K562 (cell line): ENCODE measurements around the gene INPP1. TPM values are rescaled to one million over a fixed set of nuclear protein-coding genes. Genes with fewer than 3 reads are reported as not detected.

Experiments used
- ARID1B ChIP-seq: fragments of 450-650 bp; IDR thresholded peaks from 2 replicates; pipeline ENCODE4 v1.6.1; 2016; ENCODE audit warnings: antibody characterized with exemption, mild to moderate bottlenecking, inconsistent platforms
- ATF7 ChIP-seq: fragments of 450-650 bp; IDR thresholded peaks from 2 replicates; pipeline ENCODE4 v1.7.1; 2014; ENCODE audit warnings: mild to moderate bottlenecking, moderate library complexity
- CEBPG ChIP-seq, 3 experiments: fragments of 200-800 bp in 1 of 3; sonication (Bioruptor generic) in 1 of 3; sonication (generic) in 1 of 3; formaldehyde crosslinking in 1 of 3; IDR thresholded peaks in 2 of 3; conservative IDR thresholded peaks in 1 of 3; 2 replicates each; pipeline versions ENCODE4 v1.6.1 to v1.8.0; 2016 to 2022; ENCODE audit warnings: missing compliant biosample characterization in 2 of 3, missing genetic modification characterization in 2 of 3, mild to moderate bottlenecking in 1 of 3, missing genetic modification reagents in 1 of 3
- CHD1 ChIP-seq: fragments of 200-600 bp; sonication (generic); IDR thresholded peaks from one replicate; pipeline ENCODE4 v1.6.1; 2012; ENCODE audit warnings: mild to moderate bottlenecking, moderate library complexity, low read length, inconsistent platforms
- EP400 ChIP-seq: fragments of 450-650 bp; IDR thresholded peaks from 2 replicates; pipeline ENCODE4 v1.6.1; 2017; ENCODE audit warnings: antibody characterized with exemption, mild to moderate bottlenecking, moderate library complexity
- ETV6 ChIP-seq, 3 experiments: fragments of 150-350 bp in 1 of 3; sonication (generic) in 1 of 3; formaldehyde crosslinking in 1 of 3; IDR thresholded peaks; 2 replicates each; pipeline versions ENCODE4 v1.6.1 to v1.8.0; 2014 to 2022; ENCODE audit warnings: borderline replicate concordance in 2 of 3, low read depth in 2 of 3, antibody characterized with exemption in 1 of 3, low read length in 1 of 3, mild to moderate bottlenecking in 1 of 3, missing genetic modification reagents in 1 of 3
- IRF2 ChIP-seq: sonication (generic); formaldehyde crosslinking; IDR thresholded peaks from 2 replicates; pipeline ENCODE4 v1.8.1; 2022; ENCODE audit warnings: mild to moderate bottlenecking, missing genetic modification reagents
- NR3C1 ChIP-seq: sonication (generic); formaldehyde crosslinking; IDR thresholded peaks from 2 replicates; pipeline ENCODE4 v1.8.1; 2022; ENCODE audit warnings: missing genetic modification reagents
- RBM34 ChIP-seq: fragments of 200-400 bp; formaldehyde crosslinking; IDR thresholded peaks from 2 replicates; pipeline ENCODE4 v1.6.1; 2018; ENCODE audit warnings: low read length, borderline replicate concordance; ENCODE audit not compliant: insufficient read depth
- SMARCE1 ChIP-seq: fragments of 450-650 bp; IDR thresholded peaks from 2 replicates; pipeline ENCODE4 v1.7.1; 2016; ENCODE audit warnings: mild to moderate bottlenecking
- SOX6 ChIP-seq: fragments of 450-650 bp; IDR thresholded peaks from 2 replicates; pipeline ENCODE4 v1.6.1; 2014; ENCODE audit warnings: mild to moderate bottlenecking
- SUPT5H ChIP-seq: fragments of 450-650 bp; IDR thresholded peaks from 2 replicates; pipeline ENCODE4 v1.6.1; 2016
- ZEB2 ChIP-seq: fragments of 450-650 bp; IDR thresholded peaks from 2 replicates; pipeline ENCODE4 v1.6.1; 2016
- ZNF121 ChIP-seq: sonication (generic); formaldehyde crosslinking; conservative IDR thresholded peaks from 2 replicates; pipeline ENCODE4 v1.8.0; 2022; ENCODE audit warnings: missing genetic modification reagents
- ZNF197 ChIP-seq: fragments of 200-800 bp; sonication (Bioruptor generic); IDR thresholded peaks from 2 replicates; pipeline ENCODE4 v1.6.1; 2016; ENCODE audit warnings: low read depth, missing genetic modification characterization, missing compliant biosample characterization
- ZNF23 ChIP-seq: fragments of 250-450 bp; sonication (Bioruptor Pico); IDR thresholded peaks from 2 replicates; pipeline ENCODE4 v1.4.0; 2020; ENCODE audit warnings: mild to moderate bottlenecking
- polyA plus RNA-seq, 8 experiments: library from polyadenylated mRNA; depleted of rRNA in 4 of 8; stranded (reverse) in 5 of 8; unstranded in 3 of 8; fragments of >200 nt; fragmentation: Nextera tagmentation in 2 of 8; fragmentation: Illumina TruSeq in 1 of 8; extraction: Ambion mirVana in 2 of 8; extraction: Trizol in 1 of 8; gene quantifications; 2 replicates each; pipeline versions ENCODE4 v1.2.1 to v1.2.3, GENCODE V29; 2011 to 2014; ENCODE audit warnings: inconsistent platforms in 1 of 8, missing spikeins in 1 of 8
- total RNA-seq, 7 experiments: library from RNA; depleted of rRNA in 6 of 7; stranded (reverse); fragments of >200 nt in 6 of 7; fragmentation: Illumina TruSeq in 2 of 7; extraction: Trizol in 2 of 7; gene quantifications; 2 replicates each; pipeline versions ENCODE4 v1.2.1 to v1.2.3, GENCODE V29; 2011 to 2021; ENCODE audit warnings: low replicate concordance in 1 of 7
- TF ChIP-seq, protein P1 (sequence below): fragments of 450-650 bp; formaldehyde crosslinking; IDR thresholded peaks from 2 replicates; pipeline ENCODE4 v1.4.0; 2022; ENCODE audit warnings: missing genetic modification characterization
- TF ChIP-seq, protein P2 (sequence below): fragments of 450-650 bp; IDR thresholded peaks from 2 replicates; pipeline ENCODE4 v1.6.1; 2016
- TF ChIP-seq, protein P3 (sequence below): fragments of 450-650 bp; IDR thresholded peaks from 2 replicates; pipeline ENCODE4 v1.6.1; 2017; ENCODE audit warnings: mild to moderate bottlenecking, moderate library complexity
- TF ChIP-seq, protein P4 (sequence below): fragments of 250-450 bp; sonication (Bioruptor Pico); IDR thresholded peaks from 2 replicates; pipeline ENCODE4 v1.4.0; 2020; ENCODE audit warnings: mild to moderate bottlenecking, moderate library complexity, borderline replicate concordance

Gene INPP1
- total and polyA plus RNA-seq, 9 of the 15 experiments (the other 6 are each of a cell fraction or from before 2014, with no cell fraction given) = 3.7 to 11.8 (median 6.5) TPM

DNA sequence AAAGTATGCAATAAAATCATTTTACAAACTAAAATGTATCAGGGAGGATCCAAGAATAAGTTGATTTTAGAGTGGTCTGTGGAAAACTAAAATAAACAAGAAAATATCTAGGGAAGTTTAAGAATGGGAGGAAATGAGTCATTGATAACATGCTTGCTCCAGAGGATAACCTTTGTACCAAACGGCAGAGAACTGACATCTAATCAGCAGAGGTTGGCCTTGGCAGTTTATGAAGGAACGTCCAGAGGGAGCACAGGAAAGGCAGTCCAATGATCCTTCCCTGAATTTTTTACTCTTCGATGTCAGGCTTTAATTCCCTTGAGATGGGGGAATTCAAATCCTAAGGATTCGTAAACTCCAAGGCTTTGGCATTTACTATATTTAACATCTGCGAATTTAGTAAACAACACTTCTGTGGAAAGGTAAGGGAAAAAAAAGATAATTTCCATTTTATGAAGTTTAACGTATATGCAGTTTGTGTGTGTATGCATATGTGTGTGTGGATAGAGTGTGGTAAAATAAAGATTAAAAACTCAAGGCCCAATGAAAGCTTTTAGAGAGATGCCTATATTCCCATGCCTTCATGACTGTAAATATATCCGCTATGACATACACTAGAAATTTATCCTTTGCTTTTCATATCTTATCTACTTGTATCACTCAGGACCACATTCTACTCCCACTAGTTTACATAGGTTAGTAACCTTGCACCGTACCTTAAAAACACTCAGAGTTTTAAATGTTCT is 8.7 kb upstream of the INPP1 start (continued):
- TF ChIP-seq, protein P1, sequence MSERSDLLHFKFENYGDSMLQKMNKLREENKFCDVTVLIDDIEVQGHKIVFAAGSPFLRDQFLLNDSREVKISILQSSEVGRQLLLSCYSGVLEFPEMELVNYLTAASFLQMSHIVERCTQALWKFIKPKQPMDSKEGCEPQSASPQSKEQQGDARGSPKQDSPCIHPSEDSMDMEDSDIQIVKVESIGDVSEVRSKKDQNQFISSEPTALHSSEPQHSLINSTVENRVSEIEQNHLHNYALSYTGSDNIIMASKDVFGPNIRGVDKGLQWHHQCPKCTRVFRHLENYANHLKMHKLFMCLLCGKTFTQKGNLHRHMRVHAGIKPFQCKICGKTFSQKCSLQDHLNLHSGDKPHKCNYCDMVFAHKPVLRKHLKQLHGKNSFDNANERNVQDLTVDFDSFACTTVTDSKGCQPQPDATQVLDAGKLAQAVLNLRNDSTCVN = no peak
- no peak for TF ChIP-seq ZNF121 (CRISPR knock-in tag)
- no peak for TF ChIP-seq ZNF197 (CRISPR knock-in tag)
- no peak for TF ChIP-seq CEBPG (CRISPR knock-in tag; IDR thresholded peaks at IDR 0.05)
- no peak for TF ChIP-seq CEBPG (tag; conservative IDR thresholded peaks at IDR 0.05 in 1 of 2, IDR thresholded peaks at IDR 0.05 in 1 of 2)
- no peak for TF ChIP-seq RBM34
- peak; percentile 71 for TF ChIP-seq ARID1B
- TF ChIP-seq, protein P2, sequence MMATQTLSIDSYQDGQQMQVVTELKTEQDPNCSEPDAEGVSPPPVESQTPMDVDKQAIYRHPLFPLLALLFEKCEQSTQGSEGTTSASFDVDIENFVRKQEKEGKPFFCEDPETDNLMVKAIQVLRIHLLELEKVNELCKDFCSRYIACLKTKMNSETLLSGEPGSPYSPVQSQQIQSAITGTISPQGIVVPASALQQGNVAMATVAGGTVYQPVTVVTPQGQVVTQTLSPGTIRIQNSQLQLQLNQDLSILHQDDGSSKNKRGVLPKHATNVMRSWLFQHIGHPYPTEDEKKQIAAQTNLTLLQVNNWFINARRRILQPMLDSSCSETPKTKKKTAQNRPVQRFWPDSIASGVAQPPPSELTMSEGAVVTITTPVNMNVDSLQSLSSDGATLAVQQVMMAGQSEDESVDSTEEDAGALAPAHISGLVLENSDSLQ = no peak
- no peak for TF ChIP-seq ZNF23 (CRISPR knock-in tag)
- TF ChIP-seq ETV6 (IDR thresholded peaks at IDR 0.05; ENCODE audit: borderline replicate concordance in 1 of 2, low read depth in 2 of 2, low read length in 1 of 2) = no peak
- no peak for TF ChIP-seq ETV6 (CRISPR knock-in tag; IDR thresholded peaks at IDR 0.05; ENCODE audit: borderline replicate concordance)
- TF ChIP-seq, protein P3, sequence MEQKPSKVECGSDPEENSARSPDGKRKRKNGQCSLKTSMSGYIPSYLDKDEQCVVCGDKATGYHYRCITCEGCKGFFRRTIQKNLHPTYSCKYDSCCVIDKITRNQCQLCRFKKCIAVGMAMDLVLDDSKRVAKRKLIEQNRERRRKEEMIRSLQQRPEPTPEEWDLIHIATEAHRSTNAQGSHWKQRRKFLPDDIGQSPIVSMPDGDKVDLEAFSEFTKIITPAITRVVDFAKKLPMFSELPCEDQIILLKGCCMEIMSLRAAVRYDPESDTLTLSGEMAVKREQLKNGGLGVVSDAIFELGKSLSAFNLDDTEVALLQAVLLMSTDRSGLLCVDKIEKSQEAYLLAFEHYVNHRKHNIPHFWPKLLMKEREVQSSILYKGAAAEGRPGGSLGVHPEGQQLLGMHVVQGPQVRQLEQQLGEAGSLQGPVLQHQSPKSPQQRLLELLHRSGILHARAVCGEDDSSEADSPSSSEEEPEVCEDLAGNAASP = no peak
- peak; percentile 64 for TF ChIP-seq SMARCE1
- TF ChIP-seq EP400 = 0 out of 2 replicates have a peak, but pooled peaks have one; percentile 25
- TF ChIP-seq NR3C1 (CRISPR knock-in tag) = no peak
- TF ChIP-seq SUPT5H = 0 out of 2 replicates have a peak, but pooled peaks have one; percentile 38
- TF ChIP-seq, protein P4, sequence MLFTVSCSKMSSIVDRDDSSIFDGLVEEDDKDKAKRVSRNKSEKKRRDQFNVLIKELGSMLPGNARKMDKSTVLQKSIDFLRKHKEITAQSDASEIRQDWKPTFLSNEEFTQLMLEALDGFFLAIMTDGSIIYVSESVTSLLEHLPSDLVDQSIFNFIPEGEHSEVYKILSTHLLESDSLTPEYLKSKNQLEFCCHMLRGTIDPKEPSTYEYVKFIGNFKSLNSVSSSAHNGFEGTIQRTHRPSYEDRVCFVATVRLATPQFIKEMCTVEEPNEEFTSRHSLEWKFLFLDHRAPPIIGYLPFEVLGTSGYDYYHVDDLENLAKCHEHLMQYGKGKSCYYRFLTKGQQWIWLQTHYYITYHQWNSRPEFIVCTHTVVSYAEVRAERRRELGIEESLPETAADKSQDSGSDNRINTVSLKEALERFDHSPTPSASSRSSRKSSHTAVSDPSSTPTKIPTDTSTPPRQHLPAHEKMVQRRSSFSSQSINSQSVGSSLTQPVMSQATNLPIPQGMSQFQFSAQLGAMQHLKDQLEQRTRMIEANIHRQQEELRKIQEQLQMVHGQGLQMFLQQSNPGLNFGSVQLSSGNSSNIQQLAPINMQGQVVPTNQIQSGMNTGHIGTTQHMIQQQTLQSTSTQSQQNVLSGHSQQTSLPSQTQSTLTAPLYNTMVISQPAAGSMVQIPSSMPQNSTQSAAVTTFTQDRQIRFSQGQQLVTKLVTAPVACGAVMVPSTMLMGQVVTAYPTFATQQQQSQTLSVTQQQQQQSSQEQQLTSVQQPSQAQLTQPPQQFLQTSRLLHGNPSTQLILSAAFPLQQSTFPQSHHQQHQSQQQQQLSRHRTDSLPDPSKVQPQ (CRISPR knock-in tag) = no peak
- no peak for TF ChIP-seq CHD1
- TF ChIP-seq IRF2 (CRISPR knock-in tag) = no peak
- TF ChIP-seq SOX6 = peak; percentile 51
- no peak for TF ChIP-seq ATF7
- TF ChIP-seq ZEB2 = peak; percentile 53; the same call in 1 of the 2 replicates
